GM18505 (cell line): Measurements from ENCODE around the gene AMIGO1.

Experiments used
- ATAC-seq: cut with Tn5 transposase; IDR thresholded peaks from one replicate; pipeline ENCODE4 v1.9.1; 2021; ENCODE audit not compliant: unreplicated experiment
- POLR2A ChIP-seq: IDR thresholded peaks from 4 replicates; pipeline ENCODE4 v1.6.1; 2011; ENCODE audit warnings: borderline replicate concordance; ENCODE audit not compliant: insufficient read depth, insufficient read length; ENCODE audit errors: extremely low read depth

AMIGO1 gene

GRCh38 chr1:109509176-109510134 lies at the start of gene AMIGO1:
AMIGO1 (minus strand) TSS chr1:109509727; CDS start chr1:109508912, 815 bp downstream.
- TF ChIP-seq POLR2A, result no peak
- no peak for ATAC-seq

- TF ChIP-seq POLR2A, result no peak
- no peak for ATAC-seq
These were observed 48.0 kb upstream of the AMIGO1 start for GRCh38 chr1:109557520-109557919.

- no peak for TF ChIP-seq POLR2A
- no peak for ATAC-seq
These were observed 47.0 kb upstream of the AMIGO1 start for GRCh38 chr1:109556563-109556962.

GRCh38 chr1:109548321-109549267 lies 39.1 kb upstream of the AMIGO1 start, which contains the start of gene GNAI3:
GNAI3 (plus strand) TSS chr1:109548615; CDS start chr1:109548721, 106 bp downstream.
- TF ChIP-seq POLR2A, result peak; percentile 93
- peak; percentile 82 for ATAC-seq

GRCh38 chr1:109547463-109548320 lies 38.2 kb upstream of the AMIGO1 start:
- TF ChIP-seq POLR2A, result no peak
- no peak for ATAC-seq

GRCh38 chr1:109546311-109547109 lies 37.0 kb upstream of the AMIGO1 start:
- no peak for ATAC-seq

GRCh38 chr1:109543988-109544735 lies 34.6 kb upstream of the AMIGO1 start:
- no peak for ATAC-seq
- no peak for TF ChIP-seq POLR2A

More at GRCh38 chr1:109546311-109547109, 37.0 kb upstream of the AMIGO1 start:
- no peak for TF ChIP-seq POLR2A

GRCh38 chr1:109543283-109543987 lies 33.9 kb upstream of the AMIGO1 start:
- no peak for TF ChIP-seq POLR2A
- no peak for ATAC-seq

- ATAC-seq, result no peak
- no peak for TF ChIP-seq POLR2A
These were observed 33.1 kb upstream of the AMIGO1 start for GRCh38 chr1:109542657-109543056.

- ATAC-seq, result no peak
- no peak for TF ChIP-seq POLR2A
These were observed 31.6 kb upstream of the AMIGO1 start for GRCh38 chr1:109541102-109541501.

GRCh38 chr1:109539676-109540075 lies 30.1 kb upstream of the AMIGO1 start, which contains the start of gene GPR61:
GPR61 (plus strand) TSS chr1:109539872; CDS start chr1:109543023, 3,151 bp downstream.
- no peak for TF ChIP-seq POLR2A
- no peak for ATAC-seq
